Hippocampal formation (tissue), 2 donors: ENCODE data around the gene CRHR1.

ENCODE experiments used
- DNase-seq, 2 donors: peaks; one replicate each; lab custom pipeline; 2025; lab: John Stamatoyannopoulos, UW

Gene CRHR1

GRCh38 chr17:45759761-45760160 lies 24.4 kb upstream of the CRHR1 start:
- no peak for DNase-seq

- no peak for DNase-seq
Observed at GRCh38 chr17:45761957-45762565, 22.1 kb upstream of the CRHR1 start.

GRCh38 chr17:45763182-45763581 lies 20.9 kb upstream of the CRHR1 start:
- DNase-seq: no peak

GRCh38 chr17:45764479-45764878 lies 19.6 kb upstream of the CRHR1 start:
- DNase-seq: no peak

GRCh38 chr17:45768000-45768399 lies 16.1 kb upstream of the CRHR1 start:
- DNase-seq: no peak

GRCh38 chr17:45770632-45771270 lies 13.4 kb upstream of the CRHR1 start:
- no peak for DNase-seq

- DNase-seq: no peak
Observed at GRCh38 chr17:45771271-45771959, 12.7 kb upstream of the CRHR1 start.

GRCh38 chr17:45775148-45775547 lies 9.0 kb upstream of the CRHR1 start:
- no peak for DNase-seq

- DNase-seq: no peak
Observed at GRCh38 chr17:45775576-45776011, 8.5 kb upstream of the CRHR1 start.

- no peak for DNase-seq
Observed at GRCh38 chr17:45776896-45777295, 7.2 kb upstream of the CRHR1 start.

GRCh38 chr17:45777388-45777787 lies 6.7 kb upstream of the CRHR1 start:
- DNase-seq: no peak

- DNase-seq: no peak
Observed at GRCh38 chr17:45780921-45781320, 3.2 kb upstream of the CRHR1 start.

GRCh38 chr17:45782889-45783592 lies 1.1 kb upstream of the CRHR1 start:
- peak in 1 of 2 donors; percentile 43 for DNase-seq

GRCh38 chr17:45783593-45784292 lies 377 bp upstream of the CRHR1 start:
- peak in 1 of 2 donors; percentile 26 for DNase-seq

- no peak for DNase-seq
Observed at GRCh38 chr17:45784741-45785479, 790 bp downstream of the CRHR1 start.

- no peak for DNase-seq
Observed at GRCh38 chr17:45785480-45786193, 1.5 kb downstream of the CRHR1 start.

- no peak for DNase-seq
Observed at GRCh38 chr17:45786349-45786748, 2.2 kb downstream of the CRHR1 start.

- no peak for DNase-seq
Observed at GRCh38 chr17:45787044-45787443, 2.9 kb downstream of the CRHR1 start.

GRCh38 chr17:45787656-45788055 lies 3.5 kb downstream of the CRHR1 start:
- DNase-seq: no peak

- no peak for DNase-seq
Observed at GRCh38 chr17:45788057-45788456, 3.9 kb downstream of the CRHR1 start.

- DNase-seq: no peak
Observed at GRCh38 chr17:45789874-45790273, 5.8 kb downstream of the CRHR1 start.
